HG03097 (cell line): Measurements from ENCODE around the gene MCC.
A peak's percentile ranks its signal among the peaks of the same experiment; 100 is the strongest.
"Not testable (repeated sequence)": the region's sequence is repeated elsewhere in the genome, so short reads cannot be mapped to it uniquely, and the experiment has no call there.

Experiments used
- ATAC-seq: cut with Tn5 transposase; IDR thresholded peaks from one replicate; pipeline ENCODE4 v1.9.1; 2021; ENCODE audit not compliant: unreplicated experiment, low FRiP score

The MCC gene

DNA sequence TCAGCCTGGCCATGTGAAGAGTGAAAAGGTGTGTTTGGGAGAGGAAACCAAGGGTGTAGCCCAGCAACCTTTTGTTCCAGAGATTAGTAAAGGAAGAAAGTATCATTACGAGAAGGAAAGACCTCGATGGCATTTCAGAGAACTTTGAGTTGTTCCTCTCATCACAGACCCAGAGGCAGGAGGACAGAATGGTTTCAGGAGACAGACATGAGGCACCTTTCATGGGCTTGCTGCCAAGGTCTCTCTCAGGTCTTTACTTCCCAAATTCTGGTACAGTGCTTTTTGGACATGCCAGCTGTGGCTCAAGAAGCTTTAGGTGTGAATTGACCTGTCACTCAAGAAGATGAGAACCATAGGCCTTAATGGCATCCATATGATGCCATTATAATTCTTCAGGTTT is 2.8 kb upstream of the MCC start:
- no peak for ATAC-seq

GRCh38 chr5:113490317-113490716 is 2.1 kb upstream of the MCC start:
- ATAC-seq: no peak

- ATAC-seq: peak; percentile 86
Observed at GRCh38 chr5:113489299-113489698, 1.0 kb upstream of the MCC start.

- no peak for ATAC-seq
Observed at GRCh38 chr5:113488645-113489184, 462 bp upstream of the MCC start.

GRCh38 chr5:113487416-113487780 is 855 bp downstream of the MCC start:
- ATAC-seq: no peak

- no peak for ATAC-seq
Observed at GRCh38 chr5:113480243-113480642, 8.0 kb downstream of the MCC start.

- no peak for ATAC-seq
Observed at GRCh38 chr5:113478691-113479090, 9.6 kb downstream of the MCC start.

DNA sequence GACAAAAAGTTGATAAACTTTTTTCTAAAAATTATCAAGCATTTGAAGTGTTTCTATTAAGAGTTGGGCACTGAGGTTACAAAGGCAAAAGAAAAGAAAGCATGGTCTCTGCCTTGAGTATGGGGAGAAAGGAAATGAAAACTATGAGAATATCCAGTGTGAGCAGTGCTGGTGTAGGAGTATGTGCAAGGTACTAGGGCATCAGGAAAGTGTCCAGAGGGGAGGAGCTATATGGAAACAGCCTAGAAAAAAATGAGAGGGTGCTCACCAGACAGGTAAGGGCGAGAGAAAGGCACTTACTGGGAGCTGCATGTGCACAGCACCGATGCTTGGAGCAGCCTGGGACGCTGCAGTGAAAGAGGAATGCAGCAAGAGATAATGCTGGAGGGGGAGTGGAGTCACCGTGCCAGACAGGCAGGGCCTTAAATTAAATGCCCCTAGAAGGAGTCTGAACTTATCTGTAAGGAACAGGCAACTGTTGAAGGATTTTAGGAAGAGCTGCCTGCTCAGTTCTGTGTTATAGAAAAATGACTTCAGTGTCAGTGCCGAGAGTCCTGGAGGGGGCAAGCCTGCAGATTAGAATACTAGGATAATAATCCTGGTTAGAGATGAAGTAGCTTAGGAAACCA is 14.0 kb downstream of the MCC start:
- no peak for ATAC-seq

DNA sequence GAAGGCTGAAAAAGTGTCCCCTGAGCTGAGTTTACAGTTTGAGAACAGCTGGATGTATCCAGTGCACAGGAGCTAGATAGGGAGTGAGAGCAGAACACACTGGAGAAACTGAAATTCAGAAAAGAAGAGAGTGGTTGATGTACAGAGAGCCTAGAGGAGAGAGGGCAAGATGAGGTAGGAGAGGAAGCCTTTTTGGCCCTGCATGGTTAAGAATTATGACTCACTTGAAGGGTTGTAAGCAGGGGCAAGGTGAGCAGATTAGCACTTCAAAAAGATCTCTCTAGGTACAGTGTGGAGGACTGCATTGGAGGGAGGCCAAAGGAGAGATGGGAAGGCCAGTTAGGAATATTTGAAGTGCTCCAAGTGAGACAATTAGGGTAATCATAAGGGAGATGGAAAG is 25.2 kb downstream of the MCC start:
- ATAC-seq: no peak

- ATAC-seq: not testable (repeated sequence)
Observed at GRCh38 chr5:113457106-113457505, 31.1 kb downstream of the MCC start.

DNA sequence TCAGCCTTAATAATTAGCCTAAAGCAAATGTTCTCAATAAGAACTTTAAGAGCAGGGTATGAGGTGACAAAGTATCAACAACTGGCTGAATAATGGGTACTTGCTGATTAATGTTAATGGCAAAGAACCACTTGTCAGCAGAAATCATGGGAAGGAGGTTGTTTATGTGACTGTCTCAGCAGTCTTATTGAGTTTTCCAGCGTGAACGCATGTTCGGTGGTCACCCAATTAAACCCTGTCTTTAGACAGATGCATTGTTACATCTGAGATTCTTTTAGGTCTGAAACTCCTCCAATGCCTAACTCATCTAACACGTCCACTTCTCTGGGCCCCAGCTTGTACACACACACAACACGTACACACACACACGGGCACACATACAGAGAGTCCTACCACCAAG is 35.3 kb downstream of the MCC start:
- no peak for ATAC-seq

DNA sequence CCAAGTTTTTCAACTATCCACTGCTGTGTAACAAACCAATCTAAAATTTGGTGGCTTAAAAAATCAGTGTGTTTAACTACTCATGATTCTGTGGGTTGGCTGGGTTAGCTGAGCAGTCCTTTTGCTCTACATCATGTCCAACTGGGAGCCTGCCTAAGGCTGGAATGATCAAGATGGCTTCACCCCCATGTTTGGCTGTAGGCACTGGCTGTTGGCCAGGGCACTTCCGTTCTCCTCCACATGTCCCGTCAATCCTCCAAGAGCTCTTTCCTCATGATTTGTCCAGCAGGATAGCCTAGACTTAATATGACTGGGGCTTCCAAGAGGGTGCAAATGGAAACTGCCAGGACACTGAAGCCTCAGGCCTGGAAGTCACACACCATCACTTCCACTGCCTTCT is 36.5 kb downstream of the MCC start:
- no peak for ATAC-seq

DNA sequence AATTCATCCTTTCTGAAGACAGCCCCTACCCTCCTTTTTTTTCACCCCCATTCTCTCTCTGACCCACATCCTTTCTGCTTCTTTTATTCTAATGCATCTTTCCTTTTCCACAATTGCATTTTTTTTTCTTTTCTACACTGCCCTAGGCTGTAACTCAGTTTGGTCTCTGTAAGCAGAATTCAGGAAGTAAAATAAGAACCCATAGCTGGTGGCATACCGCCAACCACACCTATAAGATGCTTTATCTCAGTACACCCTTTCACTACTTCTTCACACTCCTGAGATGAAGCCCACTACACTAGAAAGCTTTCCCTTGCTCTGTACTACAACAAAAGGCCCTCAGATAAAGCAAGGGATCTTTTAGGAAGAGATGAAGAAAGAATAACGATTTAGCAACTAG is 37.3 kb downstream of the MCC start:
- no peak for ATAC-seq

DNA sequence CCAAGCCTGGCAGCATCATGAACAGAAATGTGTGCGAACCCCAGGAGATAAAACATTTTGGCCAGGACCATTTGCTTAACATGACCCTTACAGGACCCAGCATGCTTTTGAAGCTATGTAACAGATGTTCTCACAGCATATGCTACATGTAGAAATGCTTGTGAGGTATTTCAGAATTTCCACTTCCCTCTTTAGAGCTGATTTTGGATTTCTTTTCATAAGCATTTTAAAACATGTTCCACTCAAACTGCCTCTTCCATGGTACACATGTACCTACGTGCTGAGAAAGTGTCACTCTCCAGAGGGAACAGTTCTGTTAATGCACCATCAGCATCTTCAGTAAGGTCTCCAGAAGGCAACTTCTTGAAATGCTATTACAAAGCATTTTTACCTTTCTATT is 37.8 kb downstream of the MCC start:
- ATAC-seq: no peak

DNA sequence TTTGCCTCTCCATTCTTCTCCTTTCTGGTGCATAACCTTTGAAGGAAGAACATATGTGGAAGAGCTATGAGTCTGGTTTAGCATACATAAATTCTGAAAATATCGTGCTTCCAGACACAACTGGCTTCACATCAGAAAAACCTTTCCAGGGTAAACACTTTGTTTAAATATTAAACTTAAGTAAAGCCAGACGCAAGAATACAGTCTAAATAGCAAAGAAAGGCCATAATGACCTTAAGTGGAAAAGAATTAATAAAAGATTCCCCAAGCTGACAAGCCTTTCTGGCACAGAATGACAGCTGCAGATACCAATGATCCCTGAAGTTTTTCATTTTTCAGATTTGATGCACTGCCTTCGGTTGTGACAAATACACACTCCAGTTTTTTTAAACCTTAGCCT is 40.0 kb downstream of the MCC start:
- no peak for ATAC-seq

GRCh38 chr5:113447498-113448050 is 40.7 kb downstream of the MCC start:
- ATAC-seq: no peak

DNA sequence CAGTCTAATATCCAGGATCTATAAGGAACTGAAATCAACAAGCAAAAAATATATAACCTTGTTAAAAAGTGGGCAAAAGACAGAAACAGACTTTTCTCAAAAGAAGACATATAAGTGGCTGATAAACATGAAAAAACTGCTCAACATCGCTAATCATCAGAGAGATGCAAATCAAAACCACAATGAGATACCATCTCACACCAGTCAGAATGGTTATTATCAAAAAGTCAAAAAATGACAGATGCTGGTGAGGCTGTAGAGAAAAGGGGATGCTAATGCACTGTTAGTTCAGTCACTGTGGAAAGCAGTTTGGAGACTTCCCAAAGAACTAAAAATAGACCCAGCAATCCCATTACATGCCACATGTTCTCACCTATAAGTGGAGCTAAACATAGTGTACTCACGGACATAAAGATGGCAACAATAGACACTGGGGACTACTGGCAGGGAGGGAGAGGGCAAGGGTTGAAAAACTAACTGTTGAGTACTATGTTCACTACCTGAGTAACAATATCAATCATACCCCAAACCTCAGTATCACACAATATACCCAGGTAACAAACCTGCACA is 41.8 kb downstream of the MCC start:
- no peak for ATAC-seq

- no peak for ATAC-seq
Observed at GRCh38 chr5:113437111-113437510, 51.1 kb downstream of the MCC start.

DNA sequence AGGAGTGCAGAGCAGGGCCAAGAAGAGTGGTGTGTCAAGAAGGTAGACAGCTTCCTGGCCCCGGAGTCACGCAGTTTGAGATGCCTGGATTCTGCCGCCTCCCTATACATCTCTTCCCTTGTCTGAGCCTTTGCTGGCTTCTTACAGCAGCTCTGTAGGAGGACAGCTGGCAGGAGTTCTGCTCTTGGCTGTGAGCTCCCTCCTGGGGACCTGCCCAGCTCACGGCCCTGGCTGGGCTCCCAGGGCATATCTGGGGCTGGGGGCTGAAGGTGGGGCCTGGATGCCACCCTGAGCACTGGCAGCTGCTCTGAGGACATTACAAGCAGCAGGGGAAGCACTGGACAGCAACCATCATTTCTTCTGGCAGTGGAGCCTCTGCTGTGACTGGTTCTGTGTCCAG is 52.7 kb downstream of the MCC start:
- ATAC-seq: no peak

- ATAC-seq: no peak
Observed at GRCh38 chr5:113434889-113435288, 53.4 kb downstream of the MCC start, which contains the start of gene TSSK1B. TSSK1B (minus strand) TSS chr5:113434989; CDS start chr5:113434839, 150 bp downstream.

GRCh38 chr5:113433862-113434612 is 54.2 kb downstream of the MCC start:
- no peak for ATAC-seq
